T-helper 17 cell (primary cell): ENCODE results near the gene MYO1G. TPM values are rescaled to one million over a fixed set of nuclear protein-coding genes. Genes with fewer than 3 reads are reported as not detected.
A peak's percentile ranks its signal among the peaks of the same experiment; 100 is the strongest.

Experiments
- ATAC-seq: fragments of 150-1000 bp; cut with Tn5 transposase; 2 replicates; pipeline ENCODE4 v1.10.0; 2021; ENCODE audit warnings: mild to moderate bottlenecking, moderate library complexity
- DNase-seq, 3 donors: peaks; one replicate each; pipeline versions ENCODE4 v3.0.0 to v3.0.0-alpha.2; 2020 to 2021
- H3K9me3 ChIP-seq: one replicate; pipeline ENCODE4 v1.7.0; 2013; ENCODE audit warnings: low read length, mild to moderate bottlenecking; ENCODE audit not compliant: control insufficient read depth, poor library complexity, severe bottlenecking
- H3K27ac Mint-ChIP-seq: one replicate; pipeline ENCODE4 v1.8.0; 2022; ENCODE audit warnings: mild to moderate bottlenecking, moderate library complexity, mixed read lengths
- H3K27me3 Mint-ChIP-seq: one replicate; pipeline ENCODE4 v1.8.0; 2022; ENCODE audit warnings: mixed read lengths
- H3K36me3 Mint-ChIP-seq: one replicate; pipeline ENCODE4 v1.8.0; 2022; ENCODE audit warnings: low read depth, mixed read lengths
- H3K4me1 Mint-ChIP-seq: one replicate; pipeline ENCODE4 v1.8.0; 2022; ENCODE audit warnings: mild to moderate bottlenecking, mixed read lengths
- H3K4me3 Mint-ChIP-seq: one replicate; pipeline ENCODE4 v1.8.0; 2022; ENCODE audit warnings: mild to moderate bottlenecking, moderate library complexity, mixed read lengths
- total RNA-seq, 4 donors: library from RNA in 2 of 4; stranded (reverse) in 2 of 4; gene quantifications; one replicate each; pipeline ENCODE4 v1.2.3 and lab custom pipeline; 2022 to 2026

Gene MYO1G
- total RNA-seq, 2 donors from 2014 or later: 245 to 291 TPM

DNA sequence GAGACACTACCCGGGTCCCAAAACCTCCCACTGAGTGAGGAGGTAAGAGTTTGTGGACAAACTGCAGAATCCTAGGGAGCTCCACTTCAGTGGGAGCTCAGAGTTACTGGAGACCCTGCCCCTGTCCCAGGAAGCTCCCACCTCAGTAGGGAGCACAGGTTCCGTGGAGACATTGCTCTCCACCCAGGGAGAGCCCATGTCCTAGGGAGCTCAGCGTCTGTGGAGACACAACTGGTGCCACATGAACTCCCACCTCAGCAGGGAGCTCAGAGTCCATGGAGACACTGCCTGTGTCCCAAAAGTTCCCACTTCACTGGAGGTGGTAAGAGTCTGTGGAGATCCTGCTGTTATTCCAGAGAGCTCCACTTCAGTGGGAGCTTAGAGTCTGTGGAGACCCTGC is 6.3 kb downstream of the MYO1G start:
- Mint-ChIP-seq H3K4me1 (peaks cover 22% of the 10 kb centered on the region), H3K27ac (peak overlapping the region; percentile 82), H3K27me3 (no peaks in the 10 kb centered on the region), H3K36me3 (peaks cover 5% of the 10 kb centered on the region), H3K4me3 (no peak overlapping the region)
- ATAC-seq (no peak), DNase-seq (no peak)
- H3K9me3 ChIP-seq: no peaks in the 10 kb centered on the region

DNA sequence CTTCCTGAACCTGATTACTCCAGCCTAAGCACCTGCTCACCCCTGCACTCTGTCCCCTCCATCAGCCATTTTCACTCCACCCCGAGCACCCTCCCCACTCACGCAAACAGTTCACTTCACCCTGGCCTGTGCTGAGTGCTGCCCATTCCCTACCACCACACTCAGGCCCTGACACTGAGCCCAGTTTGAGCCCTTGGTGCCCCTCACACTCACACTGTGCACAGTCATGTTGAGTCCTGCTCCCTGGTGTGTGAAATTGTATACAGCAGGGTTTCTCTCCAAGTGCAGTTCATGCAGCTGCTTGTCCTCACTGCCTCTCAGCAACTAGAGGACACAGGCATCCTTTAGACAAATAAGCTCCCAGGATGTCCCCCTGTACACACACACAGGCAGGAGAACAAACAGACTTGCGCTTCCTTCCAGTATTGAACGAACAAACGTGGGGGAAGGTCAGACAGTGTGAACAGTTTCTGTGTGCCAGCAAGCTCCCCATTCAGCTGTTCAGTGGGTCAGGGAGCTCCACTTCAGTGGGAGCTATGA is 6.8 kb downstream of the MYO1G start:
- peak overlapping the region; percentile 82 for H3K27ac Mint-ChIP-seq
- no peaks in the 10 kb centered on the region for H3K9me3 ChIP-seq
- peaks cover 21% of the 10 kb centered on the region for H3K4me1 Mint-ChIP-seq
- peak overlapping the region; percentile 9 for H3K4me3 Mint-ChIP-seq
- H3K36me3 Mint-ChIP-seq: peaks cover 5% of the 10 kb centered on the region
- H3K27me3 Mint-ChIP-seq: no peaks in the 10 kb centered on the region
- DNase-seq (no peak), ATAC-seq (no peak)

DNA sequence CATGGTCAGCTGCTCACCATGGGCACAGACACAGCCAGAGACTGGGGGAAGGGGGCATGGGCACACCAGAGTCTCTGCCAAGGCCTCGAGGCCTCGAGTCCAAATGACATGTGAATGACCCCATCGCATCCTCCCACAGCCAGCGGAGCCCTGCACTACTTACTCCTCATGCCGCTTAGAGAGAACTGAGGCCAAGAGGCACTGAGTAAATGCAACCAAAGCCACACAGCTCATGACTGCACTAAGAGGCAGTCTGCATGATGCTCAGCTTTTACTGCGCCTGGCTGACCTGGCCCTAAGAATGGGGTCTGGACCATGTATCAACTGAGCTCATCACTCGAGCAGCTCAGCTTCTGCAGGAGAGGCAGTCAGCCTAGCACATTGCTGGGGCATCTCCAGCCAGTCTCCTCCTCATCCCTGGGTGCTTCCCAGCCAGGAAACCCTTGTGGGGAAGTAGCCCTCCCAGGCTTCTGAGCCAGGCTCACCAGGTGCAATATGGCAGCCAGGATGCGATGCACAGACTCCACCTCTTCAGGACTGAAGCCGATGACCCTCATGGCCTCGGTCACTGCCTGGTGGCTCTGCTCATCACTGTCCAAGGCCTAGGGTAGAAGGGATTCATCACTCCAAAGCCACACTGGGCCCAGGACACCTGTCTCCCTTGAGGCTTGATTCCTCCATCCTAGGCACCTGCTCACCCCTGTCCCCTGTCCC is 7.5 kb downstream of the MYO1G start:
- Mint-ChIP-seq H3K4me3 (no peak overlapping the region), H3K36me3 (peaks cover 5% of the 10 kb centered on the region), H3K27me3 (no peaks in the 10 kb centered on the region), H3K4me1 (peaks cover 17% of the 10 kb centered on the region), H3K27ac (peak overlapping the region; percentile 82)
- ATAC-seq: no peak
- no peak for DNase-seq
- H3K9me3 ChIP-seq: no peaks in the 10 kb centered on the region

DNA sequence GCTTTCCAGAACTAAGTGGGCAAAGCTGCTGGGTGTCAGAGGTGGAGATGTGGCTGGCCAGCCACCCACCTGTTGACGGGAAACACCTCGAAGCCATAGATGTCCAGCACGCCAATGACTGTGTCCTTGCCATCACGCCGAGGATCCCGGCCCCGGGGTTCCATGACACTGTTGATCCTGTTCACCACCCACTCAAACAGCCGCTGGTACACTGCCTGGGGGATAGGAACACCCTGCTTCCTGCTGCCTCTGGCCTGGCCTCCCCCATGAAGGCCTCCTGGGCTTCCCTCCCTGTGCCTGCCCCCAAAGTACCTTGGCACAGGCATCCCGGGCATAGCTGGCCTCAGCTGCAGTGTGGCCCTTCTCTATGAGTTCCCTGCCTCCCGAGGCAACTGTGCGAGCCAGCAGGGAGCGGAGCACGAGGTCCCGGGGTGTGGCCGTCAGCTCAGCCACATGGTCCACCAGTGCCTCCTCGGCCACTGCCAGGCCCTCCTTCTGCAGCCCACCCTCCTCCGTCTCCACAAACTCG is 8.2 kb downstream of the MYO1G start:
- H3K4me3 Mint-ChIP-seq: no peak overlapping the region
- H3K9me3 ChIP-seq: no peaks in the 10 kb centered on the region
- H3K4me1 Mint-ChIP-seq: peaks cover 15% of the 10 kb centered on the region
- H3K27me3 Mint-ChIP-seq: no peaks in the 10 kb centered on the region
- ATAC-seq (no peak), DNase-seq (no peak)
- H3K27ac Mint-ChIP-seq: peak overlapping the region; percentile 82
- H3K36me3 Mint-ChIP-seq: peaks cover 5% of the 10 kb centered on the region

DNA sequence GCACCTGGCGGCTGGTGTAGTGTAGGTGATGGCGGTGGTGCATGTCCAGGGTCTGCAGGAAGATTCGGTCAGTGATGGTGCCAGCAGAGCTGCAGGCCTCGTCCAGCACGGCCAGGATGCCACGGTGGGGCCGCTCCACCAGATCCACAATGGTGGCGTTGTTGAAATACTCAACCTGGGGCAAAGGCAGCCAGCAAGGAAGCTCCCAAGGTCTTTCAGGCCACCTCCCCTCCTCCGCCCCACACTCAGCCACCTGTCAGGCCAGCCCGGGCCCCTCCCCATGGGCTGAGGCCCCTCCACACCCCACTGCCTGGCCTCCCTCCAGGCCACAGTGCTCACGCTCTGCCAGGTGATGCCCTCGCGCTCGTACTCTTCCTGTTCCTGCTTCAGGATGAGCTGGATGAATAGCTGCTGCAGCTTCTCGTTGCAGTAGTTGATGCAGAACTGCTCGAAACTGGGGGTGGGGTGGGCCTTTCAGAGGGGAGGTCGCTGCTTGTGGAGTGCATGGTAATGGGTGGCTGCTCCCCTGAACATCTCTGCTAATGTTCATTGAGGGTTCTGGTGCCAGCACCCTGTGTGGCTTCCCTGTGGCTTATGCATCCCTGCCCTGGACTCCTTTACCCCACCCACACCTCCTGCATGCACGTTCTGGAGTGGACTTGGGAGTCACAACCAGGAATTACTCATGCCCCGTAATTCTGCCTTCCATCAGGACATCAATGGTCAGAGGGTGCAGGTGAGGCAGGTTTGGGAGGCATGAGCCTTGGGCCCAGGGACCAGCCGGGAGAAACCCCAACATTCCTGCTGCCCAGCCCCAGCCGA is 8.9 kb downstream of the MYO1G start:
- Mint-ChIP-seq H3K27ac (no peak overlapping the region), H3K4me3 (no peak overlapping the region), H3K27me3 (no peaks in the 10 kb centered on the region), H3K36me3 (peaks cover 3% of the 10 kb centered on the region), H3K4me1 (peaks cover 18% of the 10 kb centered on the region)
- H3K9me3 ChIP-seq: no peaks in the 10 kb centered on the region
- DNase-seq (no peak), ATAC-seq (no peak)

DNA sequence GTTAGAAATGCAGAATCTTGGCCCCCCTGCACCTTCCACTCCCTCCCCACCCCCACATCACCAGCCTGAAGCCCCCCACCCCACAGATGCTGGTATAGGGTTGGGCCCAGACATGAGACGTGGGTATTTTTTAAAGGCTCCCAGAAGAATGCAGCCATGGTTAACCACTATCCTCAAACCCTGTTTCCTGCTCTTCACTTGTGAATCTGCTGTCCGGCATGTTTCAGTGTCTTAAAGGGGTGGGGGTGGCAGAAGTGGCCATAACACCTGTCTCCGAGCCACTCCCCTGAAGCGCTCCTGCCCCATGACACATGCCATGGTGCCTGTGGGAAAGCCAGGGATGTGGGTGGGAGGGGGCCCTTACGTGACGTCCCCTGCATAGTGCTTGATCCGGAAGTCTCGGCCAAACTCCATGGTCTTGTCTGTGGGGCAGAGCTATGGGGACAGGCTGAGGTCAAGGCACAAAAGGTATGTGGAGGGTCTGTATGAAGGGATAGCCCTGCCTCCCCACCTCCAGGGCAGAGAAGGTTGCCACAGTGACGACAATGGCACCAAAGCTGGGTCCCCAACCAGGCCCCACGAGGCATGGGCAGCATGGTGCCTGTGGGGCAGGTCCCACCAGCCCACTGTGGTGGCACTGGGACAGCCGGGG is 9.6 kb downstream of the MYO1G start:
- no peaks in the 10 kb centered on the region for H3K27me3 Mint-ChIP-seq
- H3K4me1 Mint-ChIP-seq: peaks cover 15% of the 10 kb centered on the region
- no peak for ATAC-seq
- H3K4me3 Mint-ChIP-seq: no peak overlapping the region
- H3K27ac Mint-ChIP-seq: peak overlapping the region; percentile 75
- DNase-seq: no peak
- H3K9me3 ChIP-seq: no peaks in the 10 kb centered on the region
- H3K36me3 Mint-ChIP-seq: peaks cover 3% of the 10 kb centered on the region

DNA sequence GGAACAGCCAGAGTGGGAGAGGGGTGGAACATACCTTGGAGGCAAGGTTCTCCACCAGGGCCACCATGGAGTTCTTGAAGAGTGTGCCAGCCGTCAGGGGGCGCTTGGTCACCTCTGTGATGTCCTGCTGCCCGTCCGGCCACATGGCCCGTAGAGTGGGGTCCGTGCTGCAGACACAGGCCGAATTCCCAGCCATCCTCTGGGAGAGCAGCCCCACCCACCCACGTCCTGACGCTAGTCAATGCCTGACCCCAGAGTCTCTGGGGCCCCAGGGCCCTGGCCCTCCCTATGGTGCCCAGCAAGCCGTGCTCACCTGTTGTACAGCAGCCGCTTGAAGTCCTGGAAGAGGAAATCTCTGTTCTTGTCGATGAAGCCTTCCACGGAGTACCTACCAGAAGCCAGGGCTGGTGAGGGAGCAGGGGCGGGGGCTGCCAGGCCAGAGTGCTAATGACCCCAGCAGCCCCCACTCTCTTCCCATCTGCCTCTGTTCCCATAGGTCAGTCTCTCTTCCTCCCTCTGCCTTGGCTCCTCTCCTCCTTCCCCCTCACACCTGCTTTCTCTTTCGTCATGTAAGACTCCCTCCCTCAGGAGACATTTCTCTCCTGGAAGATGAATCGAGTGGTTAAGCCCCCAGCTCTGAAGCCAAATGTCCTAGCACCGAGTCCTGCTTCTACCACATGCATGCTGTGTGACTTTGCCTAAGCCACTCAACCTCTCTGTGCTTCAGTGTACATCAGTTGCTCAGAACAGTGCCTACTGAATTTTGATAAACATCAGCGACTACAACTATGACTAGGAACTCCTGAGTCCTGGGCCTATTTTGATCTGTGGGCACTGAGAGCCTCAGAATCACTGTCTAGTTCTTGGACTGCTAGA is 11.0 kb downstream of the MYO1G start:
- Mint-ChIP-seq H3K4me1 (peaks cover 17% of the 10 kb centered on the region), H3K27ac (peak overlapping the region; percentile 75), H3K4me3 (no peak overlapping the region), H3K27me3 (no peaks in the 10 kb centered on the region), H3K36me3 (peaks cover 3% of the 10 kb centered on the region)
- ATAC-seq (no peak), DNase-seq (no peak)
- no peaks in the 10 kb centered on the region for H3K9me3 ChIP-seq

DNA sequence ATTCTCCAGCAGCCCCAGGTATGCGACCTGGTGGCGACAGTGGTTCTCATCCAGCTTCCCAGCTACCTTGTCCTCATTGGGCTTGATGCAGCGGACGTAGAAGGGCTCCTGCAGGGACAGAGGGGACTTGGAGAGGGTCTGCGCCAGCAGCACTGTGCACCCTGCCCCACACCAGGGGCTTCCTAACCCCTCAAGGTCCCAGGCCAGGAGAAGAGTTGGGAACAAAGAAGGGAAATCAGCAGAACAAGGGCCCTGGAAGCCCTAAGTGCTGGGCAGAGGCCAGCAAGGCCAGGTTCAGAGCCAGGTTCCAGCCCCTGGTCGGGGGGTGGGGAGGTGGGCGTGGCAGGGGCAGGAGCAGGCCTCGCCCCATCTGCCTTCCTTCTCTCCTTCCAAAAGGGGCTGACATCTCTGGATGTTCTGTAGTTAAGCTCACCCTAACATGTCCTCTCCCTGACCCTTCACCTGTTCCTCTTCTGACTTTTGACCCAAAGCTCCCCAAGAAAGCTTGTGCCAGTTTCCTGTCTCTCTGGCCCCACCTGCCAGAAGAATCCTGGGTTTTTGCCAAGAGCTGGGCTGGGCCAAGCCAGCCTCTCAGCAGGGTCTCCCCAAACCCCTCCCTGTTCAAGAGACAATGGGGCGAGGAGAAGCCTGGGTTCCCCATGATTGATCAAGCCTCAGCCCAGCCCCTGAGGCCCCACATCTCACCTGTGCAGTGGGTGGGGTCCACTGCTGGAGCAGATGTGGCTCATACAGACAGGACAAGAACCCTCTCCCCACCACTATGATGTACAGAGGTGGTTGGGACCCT is 11.9 kb downstream of the MYO1G start:
- DNase-seq: no peak

DNA sequence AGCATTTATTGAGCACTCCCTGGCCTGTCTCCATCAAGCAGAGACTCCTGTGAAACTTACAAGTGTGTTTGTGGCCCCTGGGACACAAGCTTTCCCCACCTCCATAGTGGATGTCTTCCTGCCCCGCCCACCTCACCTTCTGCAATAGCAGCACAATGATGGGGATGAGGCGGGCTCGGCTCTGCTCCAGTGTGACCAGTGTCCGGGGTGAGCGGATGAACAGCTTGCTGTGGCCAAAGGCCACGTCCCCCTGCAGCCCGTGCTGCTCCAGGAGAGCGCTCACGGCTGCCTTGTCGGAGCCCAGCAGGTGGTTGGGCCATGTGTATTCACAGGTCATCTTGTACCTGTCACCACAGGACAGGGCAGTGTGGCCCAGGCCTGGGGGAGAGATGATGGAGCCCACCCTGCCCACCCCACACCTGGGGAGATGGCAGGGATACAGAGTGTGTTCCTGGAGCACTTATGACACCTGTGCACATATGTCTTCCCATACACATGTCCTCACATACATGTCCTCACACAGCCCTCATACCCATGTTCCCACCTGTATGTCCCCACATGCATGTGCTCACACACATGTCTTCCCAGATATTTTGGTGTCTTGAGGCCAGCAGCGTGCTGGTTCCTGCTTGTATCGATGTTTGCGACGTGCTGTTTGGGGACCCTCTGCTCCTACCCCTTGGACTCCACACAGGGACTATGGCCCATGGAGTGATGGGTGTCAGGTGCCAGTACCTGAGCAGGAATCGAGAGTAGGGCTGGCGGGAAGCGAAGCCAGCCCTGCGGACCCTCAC is 12.7 kb downstream of the MYO1G start:
- peaks cover 10% of the 10 kb centered on the region for H3K4me1 Mint-ChIP-seq
- H3K27me3 Mint-ChIP-seq: no peaks in the 10 kb centered on the region
- H3K36me3 Mint-ChIP-seq: peaks cover 3% of the 10 kb centered on the region
- H3K9me3 ChIP-seq: no peaks in the 10 kb centered on the region
- ATAC-seq: no peak
- no peak for DNase-seq
- H3K27ac Mint-ChIP-seq: no peak overlapping the region
- H3K4me3 Mint-ChIP-seq: no peak overlapping the region

More for the DNA sequence above, 11.9 kb downstream of the MYO1G start:
- H3K9me3 ChIP-seq: no peaks in the 10 kb centered on the region
- ATAC-seq: no peak
- H3K36me3 Mint-ChIP-seq: peaks cover 3% of the 10 kb centered on the region
- H3K27ac Mint-ChIP-seq: peak overlapping the region; percentile 27
- H3K4me1 Mint-ChIP-seq: peaks cover 13% of the 10 kb centered on the region
- H3K27me3 Mint-ChIP-seq: no peaks in the 10 kb centered on the region
- H3K4me3 Mint-ChIP-seq: peak overlapping the region; percentile 19

DNA sequence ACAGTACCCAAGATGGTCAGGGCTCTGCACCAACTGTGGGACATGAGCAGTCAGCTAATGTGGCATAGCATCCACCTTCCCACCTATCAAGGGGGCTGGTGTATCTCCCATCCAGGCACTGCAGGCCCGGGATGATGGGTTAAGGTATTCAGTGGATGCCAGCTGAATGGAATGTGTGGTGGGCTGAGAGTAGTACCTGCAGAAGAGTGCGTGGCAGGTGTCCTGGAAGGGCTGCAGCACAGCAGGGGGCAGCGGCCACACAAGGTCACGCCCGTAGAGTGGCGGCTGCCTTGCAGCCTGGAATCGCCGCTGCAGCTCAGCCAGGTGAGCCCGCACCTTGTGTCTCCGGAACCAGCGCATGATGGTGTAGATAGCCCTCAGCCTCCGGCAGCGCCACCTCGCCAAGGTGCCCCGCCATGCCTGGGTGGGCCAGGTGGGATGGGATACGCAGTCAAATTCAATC is 13.3 kb downstream of the MYO1G start:
- Mint-ChIP-seq H3K4me3 (peak overlapping the region; percentile 56), H3K4me1 (peaks cover 11% of the 10 kb centered on the region), H3K36me3 (peaks cover 3% of the 10 kb centered on the region), H3K27ac (no peak overlapping the region), H3K27me3 (no peaks in the 10 kb centered on the region)
- no peak for ATAC-seq
- H3K9me3 ChIP-seq: no peaks in the 10 kb centered on the region
- DNase-seq: no peak

DNA sequence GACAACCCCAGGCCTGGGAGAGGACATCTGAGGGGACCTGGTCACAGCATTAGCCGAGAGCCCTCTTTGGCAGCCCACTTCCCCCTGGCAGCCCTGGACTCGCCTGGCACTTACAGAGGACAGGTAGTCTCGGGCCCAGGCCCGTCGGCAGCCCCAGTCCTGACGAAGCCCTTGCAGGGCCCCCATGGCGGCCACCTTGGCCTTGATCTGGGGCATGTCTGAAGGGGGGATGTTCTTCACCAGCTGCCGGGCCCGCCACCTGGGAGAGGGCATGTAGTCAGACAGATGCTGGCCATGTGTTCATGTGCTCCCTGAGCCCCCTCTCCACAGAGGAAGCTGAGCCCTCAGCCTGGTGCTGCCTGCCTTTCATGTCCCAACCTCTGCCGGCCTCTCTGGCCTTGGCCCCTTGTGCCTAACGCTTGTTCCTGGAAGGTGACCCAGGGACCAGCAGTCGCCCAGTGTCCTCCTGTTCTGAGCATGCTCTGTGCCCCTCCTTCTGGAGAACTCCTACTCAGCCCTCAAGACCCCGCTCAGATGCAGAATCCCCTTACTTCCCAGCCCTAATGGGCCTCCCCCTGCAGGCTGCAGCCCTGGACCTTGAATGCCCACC is 13.9 kb downstream of the MYO1G start:
- Mint-ChIP-seq H3K4me1 (peaks cover 16% of the 10 kb centered on the region), H3K36me3 (peaks cover 3% of the 10 kb centered on the region), H3K4me3 (peak overlapping the region; percentile 56), H3K27ac (no peak overlapping the region), H3K27me3 (no peaks in the 10 kb centered on the region)
- H3K9me3 ChIP-seq: no peaks in the 10 kb centered on the region
- no peak for ATAC-seq
- DNase-seq: no peak
